GM21825 (cell line): ENCODE data around the gene INTS6.

ENCODE experiments used
- ATAC-seq: cut with Tn5 transposase; IDR thresholded peaks from one replicate; pipeline ENCODE4 v1.9.1; 2021; ENCODE audit warnings: mild to moderate bottlenecking, moderate library complexity; ENCODE audit not compliant: unreplicated experiment

INTS6 gene

GRCh38 chr13:51455532-51455931 lies 2.7 kb upstream of the INTS6 start:
- no peak for ATAC-seq

- no peak for ATAC-seq
Observed at GRCh38 chr13:51453959-51454703, 1.3 kb upstream of the INTS6 start.

GRCh38 chr13:51453207-51453958 lies 547 bp upstream of the INTS6 start:
- ATAC-seq: peak; percentile 39

- ATAC-seq: peak; percentile 33
Observed at GRCh38 chr13:51451467-51452360, 1.1 kb downstream of the INTS6 start.

GRCh38 chr13:51451134-51451466 lies 1.7 kb downstream of the INTS6 start:
- ATAC-seq: no peak

GRCh38 chr13:51449018-51449417 lies 3.8 kb downstream of the INTS6 start:
- ATAC-seq: no peak

- ATAC-seq: no peak
Observed at GRCh38 chr13:51444922-51445321, 7.9 kb downstream of the INTS6 start.

GRCh38 chr13:51440381-51440780 lies 12.5 kb downstream of the INTS6 start:
- ATAC-seq: no peak

GRCh38 chr13:51437550-51438127 lies 15.2 kb downstream of the INTS6 start:
- no peak for ATAC-seq

- ATAC-seq: no peak
Observed at GRCh38 chr13:51435002-51435578, 17.7 kb downstream of the INTS6 start.

GRCh38 chr13:51432576-51432975 lies 20.3 kb downstream of the INTS6 start:
- no peak for ATAC-seq

- no peak for ATAC-seq
Observed at GRCh38 chr13:51426982-51427381, 25.9 kb downstream of the INTS6 start.

- no peak for ATAC-seq
Observed at GRCh38 chr13:51425410-51426042, 27.3 kb downstream of the INTS6 start.

GRCh38 chr13:51423766-51424165 lies 29.1 kb downstream of the INTS6 start:
- ATAC-seq: no peak

- ATAC-seq: no peak
Observed at GRCh38 chr13:51422484-51422883, 30.4 kb downstream of the INTS6 start.

- ATAC-seq: no peak
Observed at GRCh38 chr13:51420681-51421490, 31.9 kb downstream of the INTS6 start.

- ATAC-seq: peak; percentile 45
Observed at GRCh38 chr13:51419001-51419636, 33.7 kb downstream of the INTS6 start.

GRCh38 chr13:51417716-51418115 lies 35.1 kb downstream of the INTS6 start:
- ATAC-seq: no peak

GRCh38 chr13:51416107-51416506 lies 36.7 kb downstream of the INTS6 start:
- ATAC-seq: no peak
